ACHN (cell line): ENCODE measurements around the gene MINDY2.
"Not testable (repeated sequence)": the region's sequence is repeated elsewhere in the genome, so short reads cannot be mapped to it uniquely, and the experiment has no call there.

Source experiments
- DNase-seq: peaks from one replicate; pipeline ENCODE4 v3.0.0-alpha.2; 2015
- in situ Hi-C: cut with HindIII; loops from 2 replicates; pipeline ENCODE4 v1.10.0; 2017; ENCODE audit warnings: low sequenced_read_pairs, low pct_ligation_motif_present, low pct_unique_long_range_greater_than_20kb

Gene MINDY2

DNA sequence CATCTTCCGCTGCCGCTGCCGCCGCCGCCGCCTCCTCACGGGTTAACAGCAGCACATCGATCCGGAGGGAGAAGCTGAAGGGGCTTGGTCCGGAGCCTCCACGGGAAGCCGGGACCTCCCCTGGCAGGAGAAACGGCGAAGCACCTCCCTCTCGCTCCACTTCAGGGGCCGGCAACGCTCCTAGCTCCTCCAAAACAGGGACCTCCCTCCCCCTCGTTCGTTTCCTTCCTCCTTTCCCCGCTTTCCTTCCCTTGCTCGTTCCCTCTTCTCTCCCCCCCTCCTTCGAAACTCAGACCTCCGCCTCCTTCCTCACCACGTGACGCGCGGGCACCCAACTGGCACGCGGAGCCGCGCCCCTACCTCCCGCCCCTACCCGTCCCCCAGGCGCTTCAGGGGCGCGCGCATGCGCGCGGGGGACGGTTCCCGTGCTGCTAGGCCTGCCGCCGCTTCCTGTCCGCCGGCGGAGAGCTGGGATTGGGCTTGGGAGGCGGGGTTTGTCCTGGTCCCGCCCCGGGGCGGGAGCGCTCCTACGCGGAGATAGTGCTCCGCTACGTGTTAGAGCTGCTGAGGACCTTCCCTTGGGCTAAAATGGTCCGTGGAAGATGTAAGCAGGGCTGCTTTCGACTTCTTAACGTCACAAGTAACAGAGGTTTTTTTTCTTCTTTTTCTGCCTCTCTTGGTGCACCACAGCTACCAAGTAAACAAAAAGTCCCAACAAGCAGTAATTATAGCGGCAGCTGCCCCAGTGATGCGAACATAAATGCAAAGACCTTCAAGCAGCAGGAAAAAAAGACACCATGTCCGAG lies 21.4 kb upstream of the MINDY2 start, which contains the start of gene ADAM10:
ADAM10 (minus strand) TSS at position 176 of the 806 bp plus-strand sequence; CDS start at position 3, 173 bp downstream.
- peak; percentile 98 for DNase-seq
- in situ Hi-C loops = no loop called here

DNA sequence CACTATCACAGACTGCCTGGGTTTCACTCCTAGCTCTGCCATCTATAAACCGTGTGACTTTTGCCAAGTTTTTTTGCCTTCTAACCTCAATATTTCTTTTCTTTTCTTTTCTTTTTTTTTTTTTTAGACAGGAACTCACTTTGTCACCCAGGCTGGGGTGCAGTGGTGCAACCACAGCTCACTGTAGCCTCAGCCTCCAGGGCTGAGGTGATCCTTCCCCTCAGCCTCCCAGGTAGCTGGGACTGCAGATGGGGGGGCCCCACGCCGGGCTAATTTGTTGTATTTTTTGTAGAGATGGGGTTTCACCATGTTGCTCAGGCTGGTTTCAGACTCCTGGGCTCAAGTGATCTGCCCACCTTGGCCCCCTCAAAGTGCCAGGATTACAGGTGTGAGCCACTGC lies 18.4 kb upstream of the MINDY2 start:
- in situ Hi-C loops = no loop called here
- DNase-seq = no peak

DNA sequence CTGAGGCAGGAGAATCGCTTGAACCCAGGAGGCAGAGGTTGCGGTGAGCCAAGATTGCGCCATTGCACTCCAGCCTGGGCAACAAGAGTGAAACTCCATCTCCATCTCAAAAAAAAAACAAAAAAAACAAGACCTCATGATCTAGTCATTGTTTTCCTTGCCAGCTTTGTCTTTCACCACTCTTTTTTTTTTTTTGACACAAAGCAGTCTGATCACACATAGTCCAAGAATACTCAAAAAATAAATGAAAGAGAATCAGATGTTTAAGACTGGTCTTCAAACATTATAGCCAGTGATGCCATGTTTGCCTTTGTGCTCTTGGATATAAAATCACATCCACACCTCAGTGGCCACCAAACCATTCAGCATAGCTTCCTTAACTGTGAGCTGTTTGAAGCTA lies 15.8 kb upstream of the MINDY2 start:
- DNase-seq = no peak
- in situ Hi-C loops = no loop called here

DNA sequence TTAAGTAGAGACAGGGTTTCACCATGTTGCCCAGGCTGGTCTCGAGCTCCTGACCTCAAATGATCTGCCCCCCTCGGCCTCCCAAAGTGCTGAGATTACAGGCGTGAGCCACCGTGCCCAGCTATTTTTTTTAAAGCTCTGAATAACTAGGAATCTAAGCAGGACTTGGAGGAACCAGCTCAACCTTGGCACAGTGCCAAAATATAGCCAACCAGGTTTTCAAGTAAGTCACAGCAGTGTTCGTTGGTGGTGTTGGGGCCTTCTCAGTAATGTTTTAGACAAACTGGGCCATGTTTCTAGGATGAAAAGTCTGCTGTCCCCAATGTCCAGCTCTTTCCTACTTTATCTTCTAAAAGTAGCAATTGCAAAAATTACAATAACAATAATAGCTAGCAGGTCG lies 15.1 kb upstream of the MINDY2 start:
- in situ Hi-C loops = no loop called here
- DNase-seq = no peak

DNA sequence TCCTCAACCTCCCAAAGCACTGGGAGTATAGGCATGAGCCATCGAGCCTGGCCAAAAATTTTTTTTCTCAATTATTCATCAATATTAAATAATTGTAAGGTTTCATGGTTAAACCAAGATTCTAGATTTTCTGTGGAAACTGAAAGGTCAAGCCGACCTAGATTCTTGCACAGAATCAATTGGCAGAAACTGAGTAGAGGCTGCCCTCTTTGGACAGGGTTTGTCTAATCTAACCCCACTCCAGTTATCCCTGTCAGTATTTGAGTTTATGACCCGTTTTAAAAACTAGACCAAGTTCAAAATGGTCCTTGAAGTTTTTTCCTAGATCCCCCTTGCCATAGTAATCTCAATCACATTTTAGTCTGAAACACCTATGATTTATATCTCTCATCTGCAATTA lies 13.0 kb upstream of the MINDY2 start:
- in situ Hi-C loops = no loop called here

DNA sequence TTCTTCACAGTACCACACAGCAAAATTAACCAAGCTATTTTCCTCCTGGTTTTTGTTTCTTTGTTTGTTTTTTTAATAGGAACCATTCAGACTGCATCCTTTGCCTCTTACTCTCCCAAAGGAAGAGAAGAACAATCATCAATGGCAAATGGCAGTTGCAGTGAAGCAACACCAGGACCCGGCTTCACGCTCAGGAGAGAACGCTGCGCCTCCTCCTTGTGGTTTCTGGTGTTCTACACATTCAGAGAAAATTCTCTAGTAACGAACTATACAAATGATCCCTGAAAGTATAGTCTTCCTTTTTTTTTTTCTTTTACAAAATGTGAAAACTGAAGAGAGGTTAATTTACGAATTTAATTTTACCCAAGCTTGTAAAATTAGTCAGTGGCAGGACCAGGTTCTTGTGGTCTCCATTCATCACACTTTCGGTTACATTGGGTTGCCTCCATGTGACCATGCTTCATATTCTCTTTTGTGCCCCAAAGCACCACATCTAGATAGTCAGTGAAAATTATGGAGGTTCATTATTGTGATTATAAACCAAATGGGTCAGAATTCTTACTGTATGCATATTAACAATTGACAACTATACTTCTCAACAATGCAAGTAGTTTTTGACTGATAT lies 10.6 kb upstream of the MINDY2 start:
- in situ Hi-C loops = no loop called here
- DNase-seq = no peak

More for the DNA sequence above, 13.0 kb upstream of the MINDY2 start:
- DNase-seq = no peak

DNA sequence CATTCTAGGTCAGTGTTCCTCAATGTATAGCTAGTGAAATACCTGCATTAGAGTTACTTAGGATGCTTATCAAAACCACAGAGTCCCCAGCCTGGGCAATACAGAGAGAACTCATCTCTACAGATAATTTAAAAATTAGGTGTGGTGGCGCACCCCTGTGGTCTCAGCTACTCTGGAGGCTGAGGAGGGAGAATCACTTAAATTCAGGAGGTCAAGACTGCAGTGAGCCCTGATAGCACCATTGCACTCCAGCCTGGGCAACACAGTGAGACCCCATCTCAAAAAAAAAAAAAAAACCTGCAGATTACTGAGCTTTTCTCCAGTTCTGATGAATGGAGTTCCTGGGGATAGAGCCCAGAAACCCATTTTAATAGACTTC lies 10.1 kb upstream of the MINDY2 start:
- in situ Hi-C loops = no loop called here
- DNase-seq = no peak

DNA sequence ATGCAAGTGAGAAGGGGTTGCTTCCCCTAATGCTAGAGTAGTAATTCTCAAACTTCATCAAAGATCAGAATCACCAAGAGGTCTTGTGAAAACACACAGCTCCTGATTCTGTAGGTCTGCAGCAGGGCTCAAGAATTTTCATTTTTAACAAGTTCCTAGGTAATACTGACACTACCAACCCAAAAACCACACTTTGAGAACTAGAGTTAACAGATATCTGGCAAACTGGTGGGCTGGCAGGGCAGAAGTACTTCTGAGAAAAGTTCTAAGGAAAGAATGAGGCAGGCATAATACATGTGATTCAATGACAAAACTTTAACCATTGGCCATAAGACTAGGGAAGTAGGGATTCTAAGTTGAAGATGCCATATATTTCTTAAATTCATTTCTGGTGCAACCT lies 8.8 kb upstream of the MINDY2 start:
- DNase-seq = no peak
- in situ Hi-C loops = no loop called here

DNA sequence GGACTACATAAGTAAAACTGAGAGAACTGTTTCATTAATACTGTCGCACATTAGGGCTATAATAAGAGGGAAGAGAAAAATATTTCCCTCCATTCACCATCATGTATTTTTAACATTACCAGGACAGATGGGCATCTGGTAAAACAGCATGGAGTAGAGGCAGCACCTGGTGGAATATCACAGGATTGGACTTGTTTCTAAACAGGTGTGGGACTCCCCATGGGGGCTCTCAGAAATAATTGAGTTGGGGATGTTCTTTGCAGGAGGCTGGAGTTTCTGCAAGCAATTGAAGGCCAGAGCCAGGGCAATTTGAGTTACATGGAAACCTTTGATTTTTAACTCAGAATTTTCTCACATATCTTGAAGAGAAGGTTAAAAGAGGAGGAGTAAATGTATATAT lies 8.4 kb upstream of the MINDY2 start:
- DNase-seq = no peak
- in situ Hi-C loops = no loop called here

DNA sequence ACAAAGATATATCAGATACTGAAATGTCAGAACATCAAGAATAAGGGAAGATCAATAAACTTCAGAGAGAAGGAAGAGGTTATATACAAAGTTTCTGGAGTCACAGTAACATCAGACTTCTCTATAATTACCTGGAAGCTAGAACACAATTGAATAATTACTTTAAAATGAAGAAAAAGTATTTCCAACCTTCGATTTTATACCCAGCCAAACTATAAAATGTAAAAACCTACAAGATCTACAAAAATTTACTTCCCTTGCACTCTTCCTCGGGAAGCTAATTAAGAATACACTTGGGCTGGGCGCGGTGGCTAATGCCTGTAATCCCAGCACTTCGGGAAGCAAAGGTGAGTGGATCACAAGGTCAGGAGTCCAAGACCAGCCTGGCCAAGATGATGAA lies 6.6 kb upstream of the MINDY2 start:
- in situ Hi-C loops = no loop called here
- no peak for DNase-seq

DNA sequence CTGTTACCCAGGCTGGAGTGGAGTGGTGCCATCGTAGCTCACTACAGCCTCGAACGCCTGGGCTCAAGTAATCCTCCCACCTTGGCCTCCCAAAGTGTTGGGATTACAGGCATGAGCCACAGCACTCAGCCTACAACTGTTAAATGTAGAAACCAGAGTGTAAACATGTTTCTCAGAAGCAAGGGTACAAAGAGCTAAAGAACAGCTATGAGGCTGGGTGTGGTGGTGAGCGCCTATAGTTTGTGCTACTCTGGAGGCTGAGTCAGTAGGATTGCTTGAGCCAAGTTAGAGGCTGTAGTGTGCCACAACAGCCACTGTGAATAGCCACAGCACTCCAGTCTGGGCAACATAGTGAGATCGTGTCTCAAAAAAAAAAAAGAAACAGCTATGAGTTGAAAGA lies 4.8 kb upstream of the MINDY2 start:
- DNase-seq = no peak
- in situ Hi-C loops = no loop called here

DNA sequence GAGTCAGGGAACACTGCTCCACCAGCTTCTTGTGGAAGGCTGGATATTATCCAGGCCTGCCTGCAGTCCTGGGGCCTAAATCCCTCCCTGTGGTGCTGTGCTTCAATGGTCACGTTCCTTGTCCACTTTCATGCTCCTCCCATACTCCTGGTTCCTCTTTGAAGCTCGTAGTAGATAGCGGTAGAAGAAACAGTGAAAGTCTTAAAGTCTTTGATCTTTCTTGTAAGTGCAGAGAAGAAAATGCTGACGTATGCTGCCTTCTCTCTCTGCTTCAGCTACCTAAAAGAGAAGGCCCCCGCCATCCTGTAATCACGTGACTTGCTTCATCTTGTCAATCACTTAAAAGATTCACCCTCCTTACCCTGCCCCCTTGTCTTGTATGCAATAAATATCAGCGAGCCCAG lies 2.5 kb upstream of the MINDY2 start:
- in situ Hi-C loops, DNase-seq: not testable (repeated sequence)

DNA sequence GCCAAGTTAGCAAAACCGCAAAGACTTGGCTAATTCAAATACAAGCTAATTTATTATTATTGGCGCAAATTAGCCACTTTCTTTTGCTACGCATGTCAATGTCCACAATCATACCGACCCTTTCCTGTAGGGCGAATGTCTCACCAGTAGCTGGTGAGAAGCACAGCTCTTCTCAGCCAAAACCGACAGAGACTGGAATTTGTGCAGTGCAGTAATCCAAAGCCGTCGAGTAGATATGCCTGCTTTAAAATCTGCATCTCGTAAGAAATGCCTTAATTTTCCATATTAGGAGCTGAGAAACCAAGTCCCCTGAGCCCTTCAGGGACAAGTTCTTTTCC lies 614 bp upstream of the MINDY2 start:
- peak; percentile 66 for DNase-seq
- in situ Hi-C loops = no loop called here

DNA sequence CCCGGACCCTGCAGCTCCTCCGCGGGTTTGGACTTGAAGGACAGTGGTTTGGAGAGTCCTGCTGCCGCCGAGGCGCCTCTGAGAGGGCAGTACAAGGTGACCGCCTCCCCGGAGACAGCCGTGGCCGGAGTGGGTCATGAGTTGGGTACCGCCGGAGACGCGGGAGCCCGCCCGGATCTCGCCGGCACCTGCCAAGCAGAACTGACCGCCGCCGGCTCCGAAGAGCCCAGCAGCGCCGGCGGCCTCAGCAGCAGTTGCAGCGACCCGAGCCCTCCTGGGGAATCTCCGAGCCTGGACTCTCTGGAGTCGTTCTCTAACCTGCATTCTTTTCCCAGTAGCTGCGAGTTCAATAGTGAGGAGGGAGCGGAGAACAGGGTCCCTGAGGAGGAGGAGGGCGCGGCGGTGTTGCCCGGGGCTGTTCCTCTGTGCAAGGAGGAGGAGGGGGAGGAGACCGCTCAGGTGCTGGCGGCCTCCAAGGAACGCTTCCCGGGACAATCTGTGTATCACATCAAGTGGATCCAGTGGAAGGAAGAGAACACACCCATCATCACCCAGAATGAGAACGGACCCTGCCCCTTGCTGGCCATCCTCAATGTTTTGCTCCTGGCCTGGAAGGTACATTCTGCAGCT lies 634 bp downstream of the MINDY2 start:
- in situ Hi-C loops = no loop called here

DNA sequence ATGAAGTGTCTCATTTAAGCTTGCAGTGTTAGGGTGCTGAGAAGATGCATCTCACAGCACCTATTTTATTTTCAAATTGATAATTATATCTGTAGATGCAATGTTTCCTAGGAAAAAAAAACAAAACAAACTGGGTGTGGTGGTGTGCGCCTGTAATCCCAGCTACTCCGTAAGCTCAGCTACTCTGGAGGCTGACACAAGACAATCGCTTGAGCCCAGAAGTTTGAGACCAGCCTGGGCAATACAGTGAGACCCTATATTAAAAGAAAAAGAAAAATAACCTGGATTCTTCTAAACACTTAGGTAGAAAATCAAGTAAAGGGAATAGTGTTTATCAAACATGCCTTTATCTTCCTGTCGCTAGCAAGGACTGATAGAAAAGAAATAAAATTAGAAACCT lies 1.9 kb downstream of the MINDY2 start:
- in situ Hi-C loops = no loop called here
- DNase-seq = no peak

More for the DNA sequence above, 634 bp downstream of the MINDY2 start:
- DNase-seq = peak; percentile 33

DNA sequence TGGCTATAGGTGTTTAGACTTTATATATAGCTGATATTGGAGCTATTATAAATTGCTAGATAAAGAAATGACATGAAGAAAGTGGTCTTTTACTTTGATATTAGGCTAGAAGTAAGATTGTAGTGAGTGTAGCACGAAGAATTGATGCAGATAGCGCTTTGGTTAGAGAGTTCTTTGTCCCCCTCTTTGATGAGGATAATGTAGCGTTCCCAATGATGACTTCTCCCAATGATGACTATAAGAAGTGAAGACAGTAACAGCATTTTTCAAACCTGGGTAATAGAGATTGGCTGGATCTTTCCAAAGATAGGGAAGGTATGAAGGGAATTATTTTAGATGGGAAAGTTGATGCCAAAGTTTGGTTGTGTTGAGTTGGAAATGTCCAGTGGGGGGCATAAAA lies 4.3 kb downstream of the MINDY2 start:
- in situ Hi-C loops = no loop called here
- DNase-seq = no peak

DNA sequence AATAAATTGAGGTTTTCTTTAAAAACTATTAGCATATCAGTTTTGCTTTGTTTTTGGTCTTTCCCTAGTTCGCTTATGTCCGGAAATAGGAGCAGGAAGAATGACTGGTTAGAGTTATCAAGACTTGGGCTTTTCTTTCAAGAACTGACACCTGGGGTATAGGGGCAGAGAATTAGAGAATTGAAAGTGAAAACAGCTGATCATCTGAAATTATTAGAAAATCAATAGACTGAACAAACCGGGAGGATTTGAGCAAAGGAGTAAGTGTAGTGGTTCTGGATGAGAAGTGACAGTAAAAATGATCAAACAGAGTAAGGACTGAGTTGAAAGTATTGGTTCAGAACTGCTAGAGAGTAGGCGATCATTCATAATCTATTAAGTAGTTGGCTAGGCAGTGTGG lies 6.0 kb downstream of the MINDY2 start:
- no peak for DNase-seq
- in situ Hi-C loops = no loop called here

DNA sequence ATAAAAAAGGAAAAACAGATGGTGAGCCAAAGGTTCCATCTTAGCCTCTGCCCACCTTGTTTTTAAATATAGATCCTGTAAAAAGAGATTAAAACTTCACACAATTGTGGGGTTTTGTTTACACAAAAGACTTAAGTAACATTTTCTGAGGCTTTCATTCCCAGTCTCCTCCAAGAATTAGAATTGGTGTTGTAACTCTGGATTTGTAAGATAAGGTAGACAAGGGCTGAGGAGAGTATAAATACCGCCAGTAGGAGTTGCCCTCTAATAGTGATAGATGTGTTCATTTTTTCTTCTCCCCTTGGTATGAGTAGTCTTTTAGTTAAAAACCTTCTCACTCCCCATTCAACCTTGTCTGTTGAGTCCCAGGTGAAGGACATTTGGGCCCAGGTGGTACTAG lies 8.5 kb downstream of the MINDY2 start:
- in situ Hi-C loops = no loop called here

DNA sequence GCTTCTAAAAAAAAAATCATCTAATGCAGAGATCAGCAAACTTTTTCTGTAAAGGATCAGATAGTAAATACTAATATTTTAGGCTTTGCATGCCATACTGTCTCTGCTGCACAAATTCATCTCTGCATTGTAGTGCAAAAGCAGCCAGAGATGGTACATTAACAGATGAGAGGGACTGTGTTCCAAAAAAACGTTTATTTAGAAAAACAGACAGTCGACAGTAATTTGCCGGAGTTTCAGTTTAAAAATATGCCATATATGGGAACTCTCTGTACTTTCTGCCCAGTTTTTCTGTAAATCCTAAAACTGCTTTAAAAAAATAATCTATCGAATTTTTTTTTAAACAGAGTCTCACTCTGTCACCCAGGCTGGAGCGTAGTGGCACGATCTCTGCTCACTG lies 14.3 kb downstream of the MINDY2 start:
- DNase-seq = no peak
- in situ Hi-C loops = no loop called here

More for the DNA sequence above, 8.5 kb downstream of the MINDY2 start:
- DNase-seq = no peak
